H9 (cell line): Measurements from ENCODE around the gene IDH1. TPM values are rescaled to one million over a fixed set of nuclear protein-coding genes. Genes with fewer than 3 reads are reported as not detected.

Experiments
- DNase-seq: peaks from one replicate; pipeline ENCODE4 v3.0.0-alpha.2; 2017
- H2AFZ ChIP-seq: one replicate; pipeline ENCODE4 v1.6.1; 2013; ENCODE audit warnings: mild to moderate bottlenecking, low read length, control low read depth, moderate library complexity
- H2AK5ac ChIP-seq: 2 replicates; pipeline ENCODE4 v1.6.1; 2013; ENCODE audit warnings: low read length, control low read depth, mixed read lengths; ENCODE audit not compliant: insufficient read length
- H2BK120ac ChIP-seq: one replicate; pipeline ENCODE4 v1.6.1; 2013; ENCODE audit warnings: low read depth, mild to moderate bottlenecking, low read length, control low read depth, inconsistent platforms; ENCODE audit not compliant: poor library complexity, severe bottlenecking
- H2BK12ac ChIP-seq: 2 replicates; pipeline ENCODE4 v1.6.1; 2013; ENCODE audit warnings: low read length, control low read depth, mixed read lengths, low read depth; ENCODE audit not compliant: insufficient read length
- H2BK15ac ChIP-seq: 2 replicates; pipeline ENCODE4 v1.6.1; 2013; ENCODE audit warnings: low read depth, low read length, control low read depth
- H2BK20ac ChIP-seq: one replicate; pipeline ENCODE4 v1.6.1; 2013; ENCODE audit warnings: low read depth, mild to moderate bottlenecking, low read length, control low read depth, inconsistent platforms; ENCODE audit not compliant: poor library complexity, severe bottlenecking
- H2BK5ac ChIP-seq: 2 replicates; pipeline ENCODE4 v1.6.1; 2013; ENCODE audit warnings: low read length, control low read depth, mixed read lengths; ENCODE audit not compliant: insufficient read length
- H3K14ac ChIP-seq: 2 replicates; pipeline ENCODE4 v1.6.1; 2013; ENCODE audit warnings: low read length, control low read depth; ENCODE audit not compliant: insufficient read depth
- H3K18ac ChIP-seq: 2 replicates; pipeline ENCODE4 v1.6.1; 2013; ENCODE audit warnings: low read depth, mild to moderate bottlenecking, mixed read lengths, low read length, control low read depth; ENCODE audit not compliant: insufficient read length
- H3K23ac ChIP-seq: 2 replicates; pipeline ENCODE4 v1.6.1; 2013; ENCODE audit warnings: low read length, control low read depth, mixed read lengths, low read depth; ENCODE audit not compliant: insufficient read length
- H3K23me2 ChIP-seq: 2 replicates; pipeline ENCODE4 v1.6.1; 2013; ENCODE audit warnings: low read depth, mild to moderate bottlenecking, mixed read lengths, low read length, control low read depth; ENCODE audit not compliant: insufficient read length, poor library complexity, severe bottlenecking
- H3K27ac ChIP-seq: 2 replicates; pipeline ENCODE4 v1.5.1; 2013; ENCODE audit warnings: low read length, control low read depth, mixed read lengths, low read depth; ENCODE audit not compliant: insufficient read length
- H3K27me3 ChIP-seq: 2 replicates; pipeline ENCODE4 v1.6.1; 2013; ENCODE audit warnings: low read length, control low read depth, inconsistent platforms; ENCODE audit not compliant: insufficient read depth
- H3K4ac ChIP-seq: 2 replicates; pipeline ENCODE4 v1.6.1; 2013; ENCODE audit warnings: low read depth, mild to moderate bottlenecking, control low read depth, inconsistent platforms, low read length, moderate library complexity
- H3K4me1 ChIP-seq: 2 replicates; pipeline ENCODE4 v1.6.1; 2013; ENCODE audit warnings: low read length, control low read depth, inconsistent platforms; ENCODE audit not compliant: insufficient read depth
- H3K4me2 ChIP-seq: 2 replicates; pipeline ENCODE4 v1.6.1; 2013; ENCODE audit warnings: low read length, control low read depth, mixed read lengths; ENCODE audit not compliant: insufficient read length, insufficient read depth
- H3K56ac ChIP-seq: 2 replicates; pipeline ENCODE4 v1.6.1; 2013; ENCODE audit warnings: low read depth, mild to moderate bottlenecking, mixed read lengths, low read length, control low read depth; ENCODE audit not compliant: insufficient read length
- H3K79me1 ChIP-seq: 2 replicates; pipeline ENCODE4 v1.6.1; 2013; ENCODE audit warnings: low read depth, mild to moderate bottlenecking, moderate library complexity, low read length, control low read depth, inconsistent platforms; ENCODE audit not compliant: insufficient read depth, poor library complexity, severe bottlenecking
- H3K79me2 ChIP-seq: 2 replicates; pipeline ENCODE4 v1.6.1; 2013; ENCODE audit warnings: low read length, control low read depth, inconsistent platforms; ENCODE audit not compliant: insufficient read depth
- H3K9ac ChIP-seq: 2 replicates; pipeline ENCODE4 v1.6.1; 2013; ENCODE audit warnings: low read length, control low read depth, mixed read lengths; ENCODE audit not compliant: insufficient read length; ENCODE audit errors: extremely low read depth
- H3K9me3 ChIP-seq: one replicate; pipeline ENCODE4 v1.6.1; 2013; ENCODE audit warnings: low read depth, low read length, inconsistent platforms; ENCODE audit not compliant: control insufficient read depth
- H3T11ph ChIP-seq: one replicate; pipeline ENCODE4 v1.6.1; 2013; ENCODE audit warnings: mild to moderate bottlenecking, low read length, control low read depth, inconsistent platforms
- H4K20me1 ChIP-seq: one replicate; pipeline ENCODE4 v1.6.1; 2013; ENCODE audit not compliant: control insufficient read depth, insufficient read length, insufficient read depth
- H4K5ac ChIP-seq: 2 replicates; pipeline ENCODE4 v1.6.1; 2013; ENCODE audit warnings: low read depth, mild to moderate bottlenecking, mixed read lengths, low read length, control low read depth; ENCODE audit not compliant: insufficient read length
- H4K8ac ChIP-seq: replicated peaks from 2 replicates; pipeline ENCODE4 v1.6.1; 2013; ENCODE audit warnings: low read length, control low read depth, mixed read lengths, low read depth; ENCODE audit not compliant: insufficient read length
- H4K91ac ChIP-seq: 2 replicates; pipeline ENCODE4 v1.6.1; 2013; ENCODE audit warnings: low read depth, mild to moderate bottlenecking, moderate library complexity, mixed read lengths, low read length, control low read depth; ENCODE audit not compliant: insufficient read length
- H3K27ac Mint-ChIP-seq, 3 experiments: 2 replicates in 2 of 3; 3 replicates in 1 of 3; pipeline ENCODE4 v1.8.0; 2020 to 2021; ENCODE audit warnings: mixed read lengths in 3 of 3, mild to moderate bottlenecking in 1 of 3, moderate library complexity in 1 of 3
- H3K27me3 Mint-ChIP-seq: 2 replicates; pipeline ENCODE4 v1.8.0; 2021; ENCODE audit warnings: low read depth, mild to moderate bottlenecking, moderate library complexity, mixed read lengths
- H3K36me3 Mint-ChIP-seq, 3 experiments: 2 replicates in 2 of 3; 3 replicates in 1 of 3; pipeline ENCODE4 v1.8.0; 2020 to 2021; ENCODE audit warnings: low read depth in 3 of 3, mixed read lengths in 3 of 3; ENCODE audit not compliant: insufficient read depth in 1 of 3
- H3K4me1 Mint-ChIP-seq, 2 experiments: 2 replicates each; pipeline ENCODE4 v1.8.0; 2020; ENCODE audit warnings: mixed read lengths in 2 of 2
- H3K4me3 Mint-ChIP-seq, 2 experiments: 2 replicates in 1 of 2; 3 replicates in 1 of 2; pipeline ENCODE4 v1.8.0; 2020 to 2021; ENCODE audit warnings: mild to moderate bottlenecking in 2 of 2, mixed read lengths in 2 of 2, moderate library complexity in 1 of 2
- H3K9me3 Mint-ChIP-seq, 2 experiments: 2 replicates in 1 of 2; 3 replicates in 1 of 2; pipeline ENCODE4 v1.8.0; 2020; ENCODE audit warnings: mild to moderate bottlenecking in 2 of 2, mixed read lengths in 2 of 2, moderate library complexity in 1 of 2
- CTCF ChIP-seq: fragments of 200-600 bp; sonication (generic); conservative IDR thresholded peaks from 3 replicates; pipeline ENCODE4 v1.8.0; 2021; ENCODE audit warnings: antibody characterized with exemption, mild to moderate bottlenecking
- WGBS: extraction: QIAGEN DNeasy Blood & Tissue Kit; methylation state at CpG from one replicate; pipeline ENCODE4 v1.1.7; 2013; ENCODE audit warnings: missing lambda C conversion rate, low lambda C conversion rate, mixed read lengths; ENCODE audit not compliant: insufficient read length; ENCODE audit errors: extremely low coverage; 5-methylcytosine and 5-hydroxymethylcytosine counted together
- total RNA-seq: library from RNA; stranded (reverse); gene quantifications from 2 replicates; pipeline ENCODE4 v1.2.1, GENCODE V29; 2021

The IDH1 gene
- total RNA-seq, 1 experiment from 2014 or later = 234 TPM

DNA sequence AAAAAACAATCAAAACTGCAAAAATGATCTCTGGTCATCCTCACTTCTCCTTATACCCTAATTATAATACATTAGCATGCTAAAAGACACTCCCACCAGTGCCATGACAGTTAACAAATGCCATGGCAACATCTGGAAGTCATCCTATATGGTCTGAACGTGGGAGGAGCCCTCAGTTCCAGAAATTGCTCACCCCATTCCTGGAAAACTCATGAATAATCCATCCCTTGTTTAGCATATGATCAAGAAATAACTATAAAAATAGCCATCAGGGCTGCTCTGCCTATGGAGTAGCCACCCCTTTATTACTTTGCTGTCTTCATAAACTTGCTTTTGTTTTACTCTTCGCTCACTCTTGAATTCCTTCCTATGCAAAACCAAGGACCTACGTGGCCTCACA is 59.3 kb downstream of the IDH1 start:
- DNase-seq = no peak
- Histone ChIP-seq H3K23me2 (no peaks in the 10 kb centered on the region), H3K4me2 (no peak overlapping the region), H2BK120ac (no peak overlapping the region), H3K18ac (no peak overlapping the region), H4K20me1 (no peaks in the 10 kb centered on the region), H3K56ac (no peak overlapping the region), H3K4ac (no peak overlapping the region), H2BK12ac (no peak overlapping the region), H3K79me1 (no peaks in the 10 kb centered on the region), H4K91ac (no peak overlapping the region), H2AK5ac (no peak overlapping the region), H2BK20ac (no peak overlapping the region), H2BK5ac (no peak overlapping the region), H3K4me1 (no peaks in the 10 kb centered on the region), H3T11ph (no peak overlapping the region), H3K27ac (no peak overlapping the region), H4K8ac (no peak overlapping the region), H3K27me3 (no peaks in the 10 kb centered on the region), H3K14ac (no peak overlapping the region; the same call in 1 of the 2 replicates), H2BK15ac (no peak overlapping the region), H3K9ac (no peak overlapping the region), H3K9me3 (no peaks in the 10 kb centered on the region), H4K5ac (no peak overlapping the region), H3K23ac (no peak overlapping the region), H2AFZ (no peak overlapping the region), H3K79me2 (no peaks in the 10 kb centered on the region)
- Mint-ChIP-seq H3K4me3 (no peak overlapping the region), H3K9me3 (no peaks in the 10 kb centered on the region; a peak in 1 of 5 replicates), H3K36me3 (no peaks in the 10 kb centered on the region), H3K27ac (no peak overlapping the region), H3K27me3 (no peaks in the 10 kb centered on the region), H3K4me1 (peaks cover 18 to 21% of the 10 kb centered on the region in 2 experiments)
- TF ChIP-seq CTCF = no peak
- no CpG with 5 or more reads among the region's 3 CpGs for WGBS
